Endothelial cell (in vitro differentiated cells): Measurements from ENCODE around the gene KIF19. TPM values are rescaled to one million over a fixed set of nuclear protein-coding genes. Genes with fewer than 3 reads are reported as not detected.

Experiments
- DNase-seq: peaks from one replicate; pipeline ENCODE4 v3.0.0; 2021; ENCODE audit warnings: low spot score
- H3K27ac Mint-ChIP-seq: one replicate; pipeline ENCODE4 v1.8.0; 2021; ENCODE audit warnings: mixed read lengths, inconsistent platforms; ENCODE audit not compliant: unreplicated experiment
- H3K27me3 Mint-ChIP-seq: one replicate; pipeline ENCODE4 v1.8.0; 2021; ENCODE audit warnings: mild to moderate bottlenecking, moderate library complexity, mixed read lengths, inconsistent platforms; ENCODE audit not compliant: unreplicated experiment
- H3K36me3 Mint-ChIP-seq: one replicate; pipeline ENCODE4 v1.8.0; 2021; ENCODE audit warnings: mild to moderate bottlenecking, low read depth, mixed read lengths, inconsistent platforms; ENCODE audit not compliant: unreplicated experiment
- H3K4me1 Mint-ChIP-seq: one replicate; pipeline ENCODE4 v1.8.0; 2021; ENCODE audit warnings: mild to moderate bottlenecking, mixed read lengths, inconsistent platforms; ENCODE audit not compliant: unreplicated experiment
- H3K4me3 Mint-ChIP-seq: one replicate; pipeline ENCODE4 v1.8.0; 2021; ENCODE audit warnings: mild to moderate bottlenecking, mixed read lengths, inconsistent platforms; ENCODE audit not compliant: unreplicated experiment
- H3K9me3 Mint-ChIP-seq: one replicate; pipeline ENCODE4 v1.8.0; 2021; ENCODE audit warnings: mixed read lengths, inconsistent platforms; ENCODE audit not compliant: unreplicated experiment
- CTCF ChIP-seq: fragments of 200-600 bp; sonication (generic); IDR thresholded peaks from one replicate; pipeline ENCODE4 v1.5.0; 2021; ENCODE audit warnings: antibody characterized with exemption; ENCODE audit not compliant: unreplicated experiment
- total RNA-seq: library from RNA; stranded (reverse); fragmentation: NEBNext Ultra II Directional; extraction: Animal tissue kit (Norgen Biotek cat#: 25700); gene quantifications from one replicate; pipeline ENCODE4 v1.2.1, GENCODE V29; 2021; ENCODE audit not compliant: unreplicated experiment

Gene KIF19
- total RNA-seq, 1 donor from 2014 or later: 48.1 TPM

GRCh38 chr17:74288785-74289184 is 37.2 kb upstream of the KIF19 start:
- Mint-ChIP-seq H3K27me3 (no peaks in the 10 kb centered on the region), H3K36me3 (no peaks in the 10 kb centered on the region), H3K9me3 (no peaks in the 10 kb centered on the region), H3K27ac (no peak overlapping the region), H3K4me3 (no peak overlapping the region), H3K4me1 (no peaks in the 10 kb centered on the region)
- no peak for TF ChIP-seq CTCF
- DNase-seq: no peak

GRCh38 chr17:74289688-74290087 is 36.3 kb upstream of the KIF19 start:
- no peaks in the 10 kb centered on the region for H3K4me1 Mint-ChIP-seq
- no peaks in the 10 kb centered on the region for H3K27me3 Mint-ChIP-seq
- no peak for TF ChIP-seq CTCF
- DNase-seq: no peak
- H3K36me3 Mint-ChIP-seq: no peaks in the 10 kb centered on the region
- H3K4me3 Mint-ChIP-seq: no peak overlapping the region
- H3K9me3 Mint-ChIP-seq: no peaks in the 10 kb centered on the region
- H3K27ac Mint-ChIP-seq: no peak overlapping the region

DNA sequence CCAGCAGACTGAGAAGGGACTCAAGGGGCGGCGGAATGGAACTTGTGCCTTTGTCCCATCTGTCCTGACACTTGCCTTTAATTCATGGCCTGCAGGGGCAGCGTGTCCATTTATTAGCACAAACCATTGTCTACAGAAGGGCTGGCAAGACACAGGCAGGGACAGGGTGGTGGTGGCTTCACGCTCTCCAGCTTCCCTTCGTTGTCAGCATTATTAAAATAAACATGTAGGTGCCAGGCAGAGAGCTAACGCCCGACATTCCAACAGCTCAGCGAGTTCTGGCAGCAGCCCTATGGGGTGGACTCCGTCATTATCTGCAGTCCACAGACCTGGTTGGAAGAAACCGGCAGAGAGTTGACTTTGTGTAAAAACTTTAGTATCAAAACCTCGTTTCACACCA is 35.7 kb upstream of the KIF19 start:
- no peak for TF ChIP-seq CTCF
- Mint-ChIP-seq H3K36me3 (no peaks in the 10 kb centered on the region), H3K9me3 (no peaks in the 10 kb centered on the region), H3K4me3 (no peak overlapping the region), H3K27ac (no peak overlapping the region), H3K27me3 (no peaks in the 10 kb centered on the region), H3K4me1 (no peaks in the 10 kb centered on the region)
- no peak for DNase-seq

DNA sequence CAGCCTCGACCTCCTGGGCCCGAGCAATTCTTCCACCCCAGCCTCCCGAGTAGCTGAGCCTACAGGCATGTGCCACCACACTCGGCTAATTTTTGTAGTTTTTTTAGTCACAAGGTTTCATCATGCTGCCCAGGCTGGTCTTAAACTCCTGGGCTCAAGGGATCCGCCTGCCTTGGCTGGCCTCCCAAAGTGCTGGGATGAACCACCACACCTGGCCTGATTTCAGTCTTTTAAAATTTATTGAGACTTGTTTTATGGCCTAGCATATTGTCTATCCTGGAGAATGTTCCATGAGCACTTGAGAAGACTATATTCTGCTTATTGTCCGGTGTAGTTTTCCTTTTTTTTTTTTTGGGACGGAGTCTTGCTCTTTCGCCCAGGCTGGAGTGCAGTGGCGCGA is 33.5 kb upstream of the KIF19 start:
- H3K27me3 Mint-ChIP-seq: no peaks in the 10 kb centered on the region
- no peaks in the 10 kb centered on the region for H3K9me3 Mint-ChIP-seq
- H3K36me3 Mint-ChIP-seq: no peaks in the 10 kb centered on the region
- no peaks in the 10 kb centered on the region for H3K4me1 Mint-ChIP-seq
- no peak for TF ChIP-seq CTCF
- no peak for DNase-seq
- no peak overlapping the region for H3K4me3 Mint-ChIP-seq
- no peak overlapping the region for H3K27ac Mint-ChIP-seq

- Mint-ChIP-seq H3K27me3 (peaks cover 2% of the 10 kb centered on the region), H3K27ac (no peak overlapping the region), H3K4me1 (no peaks in the 10 kb centered on the region), H3K36me3 (no peaks in the 10 kb centered on the region), H3K4me3 (no peak overlapping the region), H3K9me3 (no peaks in the 10 kb centered on the region)
- no peak for TF ChIP-seq CTCF
- no peak for DNase-seq
These were observed 30.1 kb upstream of the KIF19 start for GRCh38 chr17:74295625-74296547.
